SU-DHL-6 (cell line): ENCODE data around the gene POLR2A.

ENCODE experiments used
- H2AFZ ChIP-seq: fragments of 200-600 bp; sonication (generic); 2 replicates; pipeline ENCODE4 v1.6.1; 2014; ENCODE audit warnings: low read depth, mild to moderate bottlenecking, moderate library complexity, mixed read lengths, antibody characterized with exemption, low read length; ENCODE audit not compliant: severe bottlenecking
- H3F3A ChIP-seq: fragments of 200-600 bp; shearing (Covaris generic); 2 replicates; pipeline ENCODE4 v1.6.0; 2016; ENCODE audit warnings: antibody characterized with exemption, mild to moderate bottlenecking; ENCODE audit not compliant: insufficient read depth
- H3K27ac ChIP-seq: fragments of 200-600 bp; sonication (generic); 2 replicates; pipeline ENCODE4 v1.5.1; 2016; ENCODE audit warnings: low read depth, mild to moderate bottlenecking, low read length, moderate library complexity, mixed read lengths
- H3K27me3 ChIP-seq: fragments of 200-600 bp; sonication (generic), shearing (Covaris generic); 2 replicates; pipeline ENCODE4 v1.6.0; 2014; ENCODE audit warnings: mild to moderate bottlenecking, low read length
- H3K36me3 ChIP-seq: fragments of 200-600 bp; sonication (generic); 2 replicates; pipeline ENCODE4 v1.6.1; 2014; ENCODE audit warnings: mild to moderate bottlenecking, low read length, mixed read lengths
- H3K4me2 ChIP-seq: fragments of 300-600, 200-600 bp; shearing (Covaris generic), sonication (generic); 2 replicates; pipeline ENCODE4 v1.6.0; 2014; ENCODE audit warnings: low read length, low read depth, mild to moderate bottlenecking; ENCODE audit not compliant: poor library complexity, severe bottlenecking
- H3K4me3 ChIP-seq: fragments of 200-600 bp; sonication (generic); 2 replicates; pipeline ENCODE4 v1.5.1; 2014; ENCODE audit warnings: antibody characterized with exemption, low read length, mild to moderate bottlenecking, mixed read lengths; ENCODE audit not compliant: insufficient read depth, poor library complexity, severe bottlenecking
- H3K79me2 ChIP-seq: fragments of 200-600 bp; sonication (generic); 2 replicates; pipeline ENCODE4 v1.6.1; 2014; ENCODE audit warnings: mild to moderate bottlenecking, low read length, moderate library complexity; ENCODE audit not compliant: insufficient read depth
- H3K9ac ChIP-seq: fragments of 200-600 bp; sonication (generic); 2 replicates; pipeline ENCODE4 v1.7.0; 2014; ENCODE audit warnings: mild to moderate bottlenecking, low read length
- H3K9me2 ChIP-seq: fragments of 200-600 bp; sonication (generic); replicated peaks from 2 replicates; pipeline ENCODE4 v1.6.1; 2014; ENCODE audit warnings: low read length; ENCODE audit not compliant: insufficient read depth
- H3K9me3 ChIP-seq: fragments of 200-600 bp; sonication (generic); 2 replicates; pipeline ENCODE4 v1.6.1; 2014; ENCODE audit warnings: low read length, mixed read lengths; ENCODE audit not compliant: insufficient read depth
- H4K20me1 ChIP-seq: fragments of 200-600 bp; sonication (generic); 2 replicates; pipeline ENCODE4 v1.6.1; 2014; ENCODE audit warnings: low read depth, mild to moderate bottlenecking, antibody characterized with exemption, low read length, moderate library complexity, mixed read lengths
- EZH2phosphoT487 ChIP-seq: fragments of 200-600 bp; sonication (generic), shearing (Covaris generic); conservative IDR thresholded peaks from 2 replicates; pipeline ENCODE4 v1.6.1; 2018; ENCODE audit warnings: mild to moderate bottlenecking, antibody characterized with exemption, low read length, moderate library complexity, mixed read lengths
- TF ChIP-seq, protein P1 (sequence below): fragments of 200-600 bp; sonication (generic); IDR thresholded peaks from one replicate; pipeline ENCODE4 v1.5.1; 2017; ENCODE audit warnings: antibody characterized with exemption, mild to moderate bottlenecking, low read length, moderate library complexity; ENCODE audit not compliant: insufficient read depth, poor library complexity, severe bottlenecking

The POLR2A gene

DNA sequence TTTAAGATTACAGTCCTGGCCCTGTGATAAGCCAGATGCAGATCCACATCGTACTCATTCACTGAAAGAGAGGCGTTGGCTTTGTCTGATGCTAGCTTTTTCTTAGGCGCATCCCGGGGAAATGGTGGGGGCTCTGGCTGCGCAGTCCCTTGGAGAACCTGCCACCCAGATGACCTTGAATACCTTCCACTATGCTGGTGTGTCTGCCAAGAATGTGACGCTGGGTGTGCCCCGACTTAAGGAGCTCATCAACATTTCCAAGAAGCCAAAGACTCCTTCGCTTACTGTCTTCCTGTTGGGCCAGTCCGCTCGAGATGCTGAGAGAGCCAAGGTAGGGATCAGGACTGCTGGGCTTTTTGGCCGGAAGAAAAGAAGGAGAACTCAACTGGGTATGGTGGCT is 24.0 kb downstream of the POLR2A start:
- H3K27me3 ChIP-seq = no peaks in the 10 kb centered on the region
- H3K36me3 ChIP-seq = peaks cover 13% of the 10 kb centered on the region; the same call in 1 of the 2 replicates
- no peaks in the 10 kb centered on the region for H3K9me3 ChIP-seq
- no peaks in the 10 kb centered on the region for H3K79me2 ChIP-seq
- no peak overlapping the region for H3K4me3 ChIP-seq
- no peaks in the 10 kb centered on the region for H3K9me2 ChIP-seq
- TF ChIP-seq, protein P1, sequence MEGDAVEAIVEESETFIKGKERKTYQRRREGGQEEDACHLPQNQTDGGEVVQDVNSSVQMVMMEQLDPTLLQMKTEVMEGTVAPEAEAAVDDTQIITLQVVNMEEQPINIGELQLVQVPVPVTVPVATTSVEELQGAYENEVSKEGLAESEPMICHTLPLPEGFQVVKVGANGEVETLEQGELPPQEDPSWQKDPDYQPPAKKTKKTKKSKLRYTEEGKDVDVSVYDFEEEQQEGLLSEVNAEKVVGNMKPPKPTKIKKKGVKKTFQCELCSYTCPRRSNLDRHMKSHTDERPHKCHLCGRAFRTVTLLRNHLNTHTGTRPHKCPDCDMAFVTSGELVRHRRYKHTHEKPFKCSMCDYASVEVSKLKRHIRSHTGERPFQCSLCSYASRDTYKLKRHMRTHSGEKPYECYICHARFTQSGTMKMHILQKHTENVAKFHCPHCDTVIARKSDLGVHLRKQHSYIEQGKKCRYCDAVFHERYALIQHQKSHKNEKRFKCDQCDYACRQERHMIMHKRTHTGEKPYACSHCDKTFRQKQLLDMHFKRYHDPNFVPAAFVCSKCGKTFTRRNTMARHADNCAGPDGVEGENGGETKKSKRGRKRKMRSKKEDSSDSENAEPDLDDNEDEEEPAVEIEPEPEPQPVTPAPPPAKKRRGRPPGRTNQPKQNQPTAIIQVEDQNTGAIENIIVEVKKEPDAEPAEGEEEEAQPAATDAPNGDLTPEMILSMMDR = no peak
- TF ChIP-seq EZH2phosphoT487 = no peak
- no peak overlapping the region for H3K27ac ChIP-seq
- 0 out of 2 replicates have a peak, but pooled peaks cover 5% of the 10 kb centered on the region for H3F3A ChIP-seq
- no peak overlapping the region for H2AFZ ChIP-seq
- H3K4me2 ChIP-seq = no peak overlapping the region
- no peaks in the 10 kb centered on the region for H4K20me1 ChIP-seq
- H3K9ac ChIP-seq = no peak overlapping the region

DNA sequence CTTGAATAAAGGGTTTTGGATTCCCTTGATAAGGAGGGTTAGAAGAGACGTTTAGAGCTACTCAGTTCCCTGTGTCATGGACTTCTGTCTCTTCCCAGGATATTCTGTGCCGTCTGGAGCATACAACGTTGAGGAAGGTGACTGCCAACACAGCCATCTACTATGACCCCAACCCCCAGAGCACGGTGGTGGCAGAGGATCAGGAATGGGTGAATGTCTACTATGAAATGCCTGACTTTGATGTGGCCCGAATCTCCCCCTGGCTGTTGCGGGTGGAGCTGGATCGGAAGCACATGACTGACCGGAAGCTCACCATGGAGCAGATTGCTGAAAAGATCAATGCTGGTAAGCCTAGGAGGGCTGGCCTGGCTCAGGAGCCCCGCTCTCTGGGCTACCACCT is 24.7 kb downstream of the POLR2A start:
- Histone ChIP-seq H3K9me3 (no peaks in the 10 kb centered on the region), H4K20me1 (no peaks in the 10 kb centered on the region), H3K79me2 (no peaks in the 10 kb centered on the region), H3K4me2 (no peak overlapping the region), H3K36me3 (peaks cover 10% of the 10 kb centered on the region; the same call in 1 of the 2 replicates), H3K9ac (no peak overlapping the region), H3F3A (0 out of 2 replicates have a peak, but pooled peaks cover 5% of the 10 kb centered on the region), H3K4me3 (no peak overlapping the region), H3K27ac (no peak overlapping the region), H3K27me3 (no peaks in the 10 kb centered on the region), H3K9me2 (no peaks in the 10 kb centered on the region), H2AFZ (no peak overlapping the region)
- TF ChIP-seq, protein P1 = no peak
- no peak for TF ChIP-seq EZH2phosphoT487

DNA sequence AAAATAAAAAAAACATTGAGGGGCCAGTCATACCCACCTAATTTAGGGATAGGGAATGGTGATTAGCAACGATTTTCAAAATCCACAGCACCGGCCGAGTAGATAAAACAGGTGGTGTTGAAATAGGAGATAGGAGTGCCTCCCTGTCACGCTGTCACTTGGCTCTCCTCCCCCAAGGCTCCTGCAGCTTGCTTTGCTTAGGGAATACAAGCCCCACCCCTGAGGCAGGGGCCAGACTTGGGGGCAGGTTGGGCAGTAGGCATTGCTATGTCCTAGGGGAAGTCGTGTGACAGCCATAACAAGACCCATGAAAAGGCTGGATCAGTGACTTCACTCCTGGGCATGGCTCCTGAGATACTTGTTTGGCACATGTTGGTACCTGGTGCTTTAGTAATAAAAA is 25.8 kb downstream of the POLR2A start:
- no peak for TF ChIP-seq EZH2phosphoT487
- TF ChIP-seq, protein P1 = no peak
- Histone ChIP-seq H3K9me2 (no peaks in the 10 kb centered on the region), H3K36me3 (peaks cover 8% of the 10 kb centered on the region; the same call in 1 of the 2 replicates), H3F3A (peaks cover 10% of the 10 kb centered on the region; the same call in 1 of the 2 replicates), H3K79me2 (no peaks in the 10 kb centered on the region), H3K4me2 (no peak overlapping the region), H4K20me1 (no peaks in the 10 kb centered on the region), H3K9ac (no peak overlapping the region), H3K27me3 (no peaks in the 10 kb centered on the region), H3K27ac (no peak overlapping the region), H3K9me3 (no peaks in the 10 kb centered on the region), H2AFZ (no peak overlapping the region), H3K4me3 (no peak overlapping the region)
